HG03457 (cell line): ENCODE data around the gene RESF1.
A peak's percentile ranks its signal among the peaks of the same experiment; 100 is the strongest.

Experiments
- ATAC-seq: cut with Tn5 transposase; IDR thresholded peaks from one replicate; pipeline ENCODE4 v1.9.1; 2021; ENCODE audit warnings: moderate number of reproducible peaks; ENCODE audit not compliant: unreplicated experiment

Gene RESF1

DNA sequence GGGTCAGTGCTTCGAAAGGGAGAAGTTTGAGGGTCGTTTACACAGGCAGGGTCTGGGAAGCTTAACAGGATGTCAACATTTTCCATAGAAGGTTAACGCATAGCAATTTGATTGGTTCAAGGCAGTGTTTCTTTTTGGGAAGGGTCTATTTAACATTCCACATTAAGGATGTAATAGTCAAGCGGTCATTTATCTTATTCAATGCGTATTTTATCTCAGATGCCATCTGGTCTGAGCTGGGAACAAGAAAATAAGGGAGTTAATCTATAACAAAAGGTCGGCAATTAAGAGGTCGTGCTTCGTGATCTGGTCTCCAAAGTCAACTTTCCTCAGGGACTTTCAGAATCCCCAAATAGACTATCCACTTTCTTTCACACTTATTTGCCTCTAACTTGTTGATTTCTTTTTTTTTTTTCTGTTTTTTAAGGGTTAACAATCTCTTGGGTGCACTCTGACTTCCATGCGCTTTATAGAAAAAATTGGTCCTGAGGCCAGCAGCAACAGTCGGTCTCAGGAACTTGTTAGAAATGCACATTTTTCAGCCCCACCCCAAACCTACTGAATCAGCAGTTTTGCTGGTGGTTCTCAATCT is 550 bp upstream of the RESF1 start:
- no peak for ATAC-seq

DNA sequence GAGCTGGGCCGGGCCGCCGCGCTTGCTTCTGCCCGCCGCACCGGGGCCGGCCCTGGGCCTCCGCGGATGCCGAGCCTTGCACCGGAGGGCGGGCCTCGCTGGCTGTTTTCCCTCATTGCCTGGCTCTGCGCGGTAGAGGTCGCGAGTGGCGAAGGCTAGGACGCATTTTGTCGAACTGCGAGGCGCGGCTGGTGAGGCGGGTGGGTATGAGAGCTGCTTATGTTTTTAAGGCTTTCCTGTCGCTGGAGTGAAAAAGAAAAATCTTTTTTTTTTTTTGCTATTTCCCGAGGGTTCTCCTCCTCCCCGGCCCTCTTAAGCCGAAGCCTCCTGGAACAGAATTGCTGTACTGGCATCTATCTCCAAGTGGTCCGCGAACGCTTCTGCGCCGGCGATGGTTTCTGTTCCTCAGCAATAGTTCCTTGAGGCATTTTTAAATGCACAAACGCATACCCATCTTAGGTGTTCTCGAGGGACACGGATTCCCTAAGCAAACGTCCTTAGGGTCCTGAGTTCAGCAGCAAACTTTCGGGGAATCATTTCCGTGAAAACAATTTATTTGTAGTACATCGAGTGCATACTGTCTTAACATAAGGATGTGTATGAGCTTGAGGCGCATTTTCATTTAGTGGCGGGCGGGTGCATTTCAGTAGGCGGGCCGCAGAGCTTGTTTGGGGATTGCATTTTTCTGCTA is 631 bp downstream of the RESF1 start:
- ATAC-seq, result peak; percentile 31

DNA sequence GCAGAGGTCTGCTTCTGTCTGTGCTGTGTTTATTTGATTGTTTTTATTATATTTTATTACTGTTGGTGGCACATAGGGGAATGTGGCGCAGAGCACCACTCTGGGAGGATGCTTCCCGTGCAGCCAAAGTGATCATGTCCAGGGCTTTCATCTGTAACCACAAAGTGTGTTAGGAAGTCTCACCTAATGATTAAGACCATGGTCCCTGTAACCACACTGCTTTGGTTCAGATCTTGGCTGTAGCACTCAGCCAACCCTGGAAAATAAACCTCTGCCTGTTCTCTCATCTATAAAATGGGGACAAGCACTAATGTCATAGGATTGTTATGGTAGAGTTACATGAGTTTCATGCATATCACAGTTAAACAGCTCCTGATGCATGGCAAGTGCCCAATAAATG is 1.9 kb downstream of the RESF1 start:
- ATAC-seq, result no peak

DNA sequence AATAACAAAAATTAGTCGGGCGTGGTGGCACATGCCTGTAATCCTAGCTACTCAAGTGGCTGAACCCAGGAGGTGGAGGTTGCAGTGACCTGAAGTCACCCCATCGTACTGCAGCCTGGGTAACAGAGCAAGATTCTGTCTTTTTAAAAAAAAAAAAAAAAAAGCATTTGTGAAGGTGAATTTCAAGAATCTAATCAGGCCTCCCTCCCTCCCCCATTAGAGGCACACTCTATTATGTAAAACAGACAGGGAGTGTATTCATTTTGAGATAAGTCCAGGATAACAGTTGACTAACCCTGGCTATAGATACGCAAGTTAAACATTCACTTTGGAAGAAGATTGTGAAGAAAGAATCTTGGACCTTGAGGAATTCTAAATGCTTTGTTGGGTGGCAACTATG is 2.9 kb downstream of the RESF1 start:
- ATAC-seq, result no peak

DNA sequence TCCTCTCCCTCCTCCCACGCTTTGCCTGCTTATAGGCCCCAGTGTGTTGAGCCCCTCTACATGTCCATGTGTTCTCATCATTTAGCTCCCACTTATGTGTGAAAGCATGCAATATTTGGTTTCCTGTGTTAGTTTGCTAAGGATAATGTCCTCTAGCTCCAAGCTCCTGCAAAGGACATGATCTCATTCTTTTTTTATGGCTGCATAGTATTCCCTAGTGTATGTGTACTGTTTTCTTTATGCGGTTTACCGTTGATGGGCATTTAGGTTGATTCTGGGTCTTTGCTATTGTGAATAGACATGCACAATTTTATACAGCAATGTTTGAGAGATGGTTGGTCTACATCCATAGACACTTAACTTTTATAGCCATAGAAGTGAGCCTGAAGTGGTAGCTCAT is 5.1 kb downstream of the RESF1 start:
- no peak for ATAC-seq

DNA sequence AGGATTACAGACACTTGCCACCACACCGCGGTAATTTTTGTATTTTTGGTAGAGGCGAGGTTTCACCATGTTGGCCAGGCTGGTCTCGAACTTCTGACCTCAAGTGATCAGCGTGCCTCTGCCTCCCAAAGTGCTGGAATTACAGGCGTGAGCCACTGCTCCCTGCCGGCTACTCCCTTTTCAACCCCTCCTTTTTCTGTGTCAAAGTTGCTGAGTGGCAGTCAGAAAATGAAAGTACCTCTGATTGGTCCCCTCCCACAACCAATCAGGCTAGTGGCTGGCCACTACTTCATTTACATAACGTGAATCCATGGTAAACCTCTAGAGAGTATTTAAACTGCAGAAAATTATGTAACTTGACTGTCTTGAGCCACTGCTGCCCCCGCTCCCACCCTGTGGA is 5.9 kb downstream of the RESF1 start:
- ATAC-seq, result no peak

DNA sequence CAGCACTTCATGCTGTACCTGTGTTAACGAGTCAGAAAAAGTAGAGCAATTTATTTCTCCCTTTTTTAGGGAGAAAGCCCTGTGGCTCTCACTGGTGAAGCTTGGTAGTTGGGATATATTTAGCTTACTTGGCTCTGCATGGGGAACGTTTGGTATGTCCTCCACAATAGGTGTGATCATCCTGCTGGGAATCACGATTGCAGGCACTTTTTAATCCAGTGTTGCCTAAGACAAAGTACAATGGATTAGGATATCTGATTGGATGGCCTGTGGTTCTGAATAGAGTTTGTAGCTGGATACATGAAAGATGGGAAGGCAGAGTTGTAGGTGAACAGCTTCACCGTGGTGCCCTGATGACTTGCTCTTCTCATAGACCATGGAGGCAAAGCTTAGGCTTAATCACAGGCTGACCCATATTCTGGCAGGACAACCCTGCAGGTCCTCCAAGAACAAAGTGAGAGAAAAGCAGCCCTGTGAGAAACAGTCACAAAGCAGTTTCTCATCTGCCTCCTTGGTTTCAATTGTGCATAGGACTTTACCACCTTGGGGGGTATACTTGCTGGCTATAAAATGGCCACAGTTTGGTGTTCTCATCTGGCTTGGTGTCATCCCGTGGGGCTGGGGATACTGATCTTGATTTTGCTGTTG is 7.5 kb downstream of the RESF1 start:
- ATAC-seq, result no peak

DNA sequence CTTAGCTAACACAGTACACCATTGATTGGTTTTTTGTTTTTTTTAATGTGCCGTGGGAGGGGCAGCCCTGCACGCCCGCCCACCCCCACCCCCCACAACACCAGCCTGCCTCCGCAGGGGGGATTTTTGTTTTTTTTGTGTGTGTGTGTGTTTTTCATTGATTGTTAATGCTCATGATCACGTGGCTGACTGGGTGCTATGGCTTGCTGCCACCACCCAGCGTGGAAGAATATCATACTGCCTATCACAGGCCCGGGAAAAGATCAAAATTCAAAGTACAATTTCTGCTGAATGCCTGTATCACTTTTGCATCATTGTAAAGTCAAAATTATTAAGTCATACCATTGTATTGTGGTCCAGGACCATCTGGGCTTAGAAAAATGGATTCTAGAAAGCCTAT is 8.3 kb downstream of the RESF1 start:
- ATAC-seq, result no peak

DNA sequence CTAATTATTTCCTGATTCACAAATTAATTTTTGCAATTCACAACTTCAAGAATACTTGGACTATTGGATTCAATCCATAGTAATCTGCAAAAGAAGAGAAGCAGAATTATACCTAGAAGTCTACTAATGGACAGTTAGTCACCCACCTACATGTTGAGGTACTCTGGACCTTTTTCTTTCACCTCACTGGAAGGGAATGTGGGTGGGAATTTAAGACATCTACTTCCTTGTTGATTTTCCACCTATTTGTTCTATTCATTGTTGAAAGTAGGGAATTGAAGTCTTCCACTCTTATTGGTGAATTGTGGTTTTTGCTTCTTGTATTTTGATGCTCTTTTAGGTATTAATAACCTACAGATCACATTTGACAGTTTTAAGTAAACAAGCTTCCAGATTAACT is 11.0 kb downstream of the RESF1 start:
- no peak for ATAC-seq

DNA sequence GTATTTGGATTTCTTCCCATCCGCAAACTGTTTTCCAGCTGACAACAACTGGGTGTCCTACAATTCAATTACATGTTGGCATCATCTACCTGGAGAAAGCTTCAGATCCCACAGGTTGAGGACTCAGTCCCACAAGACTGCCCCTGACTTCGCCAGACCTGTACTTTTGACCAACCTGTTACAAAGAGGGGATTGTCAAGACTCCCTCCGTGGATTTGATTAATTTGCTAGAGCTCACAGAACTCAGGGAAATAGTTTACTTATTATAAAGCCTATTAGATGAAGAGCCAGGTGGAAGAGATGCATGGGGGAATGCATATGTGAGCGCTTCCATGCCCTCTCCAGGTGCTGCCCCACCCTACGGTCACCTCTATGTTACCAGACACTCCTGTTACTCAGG is 14.6 kb downstream of the RESF1 start:
- ATAC-seq, result no peak

DNA sequence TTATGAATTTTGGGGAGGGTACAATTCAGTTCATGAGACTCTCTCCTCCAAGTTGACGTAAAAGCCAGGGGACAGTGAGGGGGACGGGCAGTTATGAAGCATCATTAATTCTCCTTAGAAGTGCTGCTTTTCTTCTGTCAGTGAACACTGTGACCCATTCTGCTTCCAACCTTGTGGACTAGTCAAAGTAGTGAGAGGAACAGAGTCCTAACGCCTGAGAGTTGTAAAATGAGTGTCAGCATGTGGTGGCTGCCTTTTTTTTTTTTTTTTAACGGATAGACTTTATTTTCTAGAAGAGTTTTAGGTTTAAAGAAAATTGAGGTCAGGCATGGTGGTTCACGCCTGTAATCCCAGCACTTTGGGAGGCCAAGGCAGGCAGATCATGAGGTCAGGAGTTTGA is 15.5 kb downstream of the RESF1 start:
- no peak for ATAC-seq

DNA sequence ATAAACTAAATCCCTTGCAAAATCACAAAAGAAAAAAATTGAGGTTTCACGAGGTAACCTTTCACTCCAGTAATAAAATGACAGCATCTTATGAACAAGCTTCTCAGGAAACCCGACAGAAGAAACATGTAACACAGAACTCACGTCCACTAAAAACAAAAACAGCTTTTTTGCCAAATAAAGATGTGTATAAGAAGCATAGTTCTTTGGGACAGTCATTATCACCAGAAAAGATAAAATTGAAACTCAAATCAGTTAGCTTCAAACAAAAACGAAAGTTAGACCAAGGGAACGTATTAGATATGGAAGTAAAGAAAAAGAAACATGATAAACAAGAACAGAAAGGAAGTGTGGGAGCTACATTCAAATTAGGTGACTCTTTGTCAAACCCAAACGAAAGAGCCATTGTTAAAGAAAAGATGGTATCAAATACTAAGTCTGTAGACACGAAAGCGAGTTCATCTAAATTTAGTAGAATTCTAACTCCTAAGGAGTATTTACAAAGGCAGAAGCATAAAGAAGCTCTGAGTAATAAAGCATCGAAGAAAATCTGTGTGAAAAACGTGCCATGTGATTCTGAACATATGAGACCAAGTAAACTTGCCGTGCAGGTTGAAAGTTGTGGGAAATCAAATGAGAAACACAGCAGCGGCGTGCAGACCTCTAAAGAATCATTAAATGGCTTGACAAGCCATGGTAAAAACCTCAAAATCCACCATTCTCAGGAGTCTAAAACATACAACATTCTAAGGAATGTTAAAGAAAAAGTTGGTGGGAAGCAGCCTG is 25.8 kb downstream of the RESF1 start:
- no peak for ATAC-seq

DNA sequence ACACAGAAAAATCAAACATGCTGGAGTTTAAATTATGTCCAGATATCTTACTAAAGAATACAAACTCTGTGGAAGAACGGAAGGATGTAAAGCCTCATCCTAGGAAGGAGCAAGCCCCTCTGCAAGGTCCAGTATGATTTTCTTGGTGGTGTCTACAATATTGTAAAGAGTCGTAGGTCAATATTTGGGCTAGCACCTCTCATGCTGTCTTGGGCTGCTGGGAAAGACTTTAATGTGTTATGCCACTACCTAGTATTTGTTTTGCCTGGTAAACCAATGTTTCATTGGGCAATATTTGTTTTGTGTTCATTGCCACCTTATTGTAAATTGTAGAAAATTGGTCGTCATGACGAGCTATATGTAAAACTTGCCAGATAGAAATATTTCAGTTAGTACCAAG is 26.6 kb downstream of the RESF1 start:
- no peak for ATAC-seq

DNA sequence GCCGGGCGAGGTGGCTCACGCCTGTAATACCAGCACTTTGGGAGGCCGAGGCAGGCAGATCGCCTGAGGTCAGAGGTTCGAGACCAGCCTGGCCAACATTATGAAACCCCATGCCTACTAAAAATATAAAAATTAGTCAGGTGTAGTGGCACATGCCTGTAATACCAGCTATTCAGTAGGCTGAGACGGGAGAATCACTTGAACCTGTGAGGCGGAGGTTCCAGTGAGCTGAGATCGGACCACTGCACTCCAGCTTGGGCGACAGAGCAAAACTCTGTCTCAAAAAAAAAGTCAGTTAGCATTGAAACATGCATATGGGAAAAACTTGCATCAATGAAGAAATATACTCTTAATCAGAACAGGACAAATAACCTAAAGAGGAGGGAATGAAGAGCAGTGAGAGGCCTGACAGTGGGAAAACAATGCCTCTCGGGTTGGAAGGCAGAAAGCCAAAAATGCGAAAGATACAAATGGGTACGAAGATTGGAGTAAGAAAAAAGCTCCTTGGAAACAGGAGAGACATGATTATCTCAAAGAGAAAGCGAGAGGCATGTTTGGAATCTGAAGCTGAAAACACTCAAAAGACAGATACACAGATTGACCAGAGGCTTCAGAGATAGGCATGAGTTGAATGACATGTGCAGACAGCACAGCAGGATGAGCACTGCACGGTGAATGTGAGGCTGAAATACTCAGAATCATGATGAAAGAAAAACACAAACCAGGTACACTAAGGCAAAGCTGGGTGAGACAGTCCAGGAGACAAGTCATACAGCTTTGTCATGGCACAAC is 30.6 kb downstream of the RESF1 start:
- no peak for ATAC-seq

DNA sequence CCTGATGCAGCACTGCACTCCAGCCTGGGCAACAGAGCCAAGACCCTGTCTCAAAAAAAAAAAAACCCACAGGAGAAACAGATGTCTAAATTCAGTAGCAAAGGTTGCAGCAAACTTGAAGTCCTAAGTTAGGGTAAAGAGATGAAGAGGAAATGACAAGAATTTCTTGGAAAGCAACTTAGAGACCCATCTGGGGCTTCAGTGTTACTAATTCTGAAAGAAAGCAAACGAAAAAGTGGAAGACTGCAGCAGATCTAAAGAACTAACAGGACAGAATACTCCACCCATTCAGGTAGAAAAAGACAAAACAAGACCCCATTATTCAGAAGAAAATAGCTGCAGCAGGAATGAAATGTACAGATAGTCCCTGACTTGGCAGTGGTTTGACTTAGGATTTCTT is 31.9 kb downstream of the RESF1 start:
- no peak for ATAC-seq

DNA sequence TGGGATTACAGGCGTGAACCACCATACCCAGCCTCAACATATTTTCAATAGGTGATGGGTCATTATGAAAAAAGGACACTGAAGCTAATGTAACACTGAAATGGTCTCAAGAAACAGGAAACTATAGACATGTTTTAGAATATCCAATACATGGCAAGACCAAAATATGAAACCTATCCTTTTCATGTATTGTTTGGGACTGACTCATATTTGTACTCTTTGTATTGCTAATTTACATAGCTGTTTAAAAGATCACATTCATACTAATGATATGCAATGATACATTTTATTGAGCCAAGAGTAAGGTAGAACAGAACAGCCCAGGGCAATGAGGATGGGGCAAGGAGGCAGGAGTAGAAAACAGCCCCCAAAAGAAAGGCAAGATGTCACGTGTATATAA is 32.6 kb downstream of the RESF1 start:
- ATAC-seq, result peak; percentile 74

DNA sequence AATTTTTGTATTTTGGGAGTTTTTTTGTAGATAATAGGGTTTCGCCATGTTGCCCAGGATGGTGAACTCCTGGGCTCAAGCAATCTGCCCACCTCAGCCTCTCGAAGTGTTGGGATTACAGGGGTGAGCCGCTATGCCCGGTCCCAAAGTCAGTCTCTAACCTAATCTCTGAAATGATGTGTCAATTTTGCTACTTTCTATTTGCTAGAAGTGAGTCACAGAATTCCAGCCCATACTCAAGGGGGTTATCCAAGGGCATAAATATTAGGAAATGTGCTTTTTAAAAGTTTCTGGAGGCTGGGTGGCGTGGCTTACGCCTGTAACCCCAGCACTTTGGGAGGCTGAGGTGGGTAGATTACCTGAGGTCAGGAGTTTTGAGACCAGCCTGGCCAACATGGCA is 40.5 kb downstream of the RESF1 start:
- ATAC-seq, result no peak

DNA sequence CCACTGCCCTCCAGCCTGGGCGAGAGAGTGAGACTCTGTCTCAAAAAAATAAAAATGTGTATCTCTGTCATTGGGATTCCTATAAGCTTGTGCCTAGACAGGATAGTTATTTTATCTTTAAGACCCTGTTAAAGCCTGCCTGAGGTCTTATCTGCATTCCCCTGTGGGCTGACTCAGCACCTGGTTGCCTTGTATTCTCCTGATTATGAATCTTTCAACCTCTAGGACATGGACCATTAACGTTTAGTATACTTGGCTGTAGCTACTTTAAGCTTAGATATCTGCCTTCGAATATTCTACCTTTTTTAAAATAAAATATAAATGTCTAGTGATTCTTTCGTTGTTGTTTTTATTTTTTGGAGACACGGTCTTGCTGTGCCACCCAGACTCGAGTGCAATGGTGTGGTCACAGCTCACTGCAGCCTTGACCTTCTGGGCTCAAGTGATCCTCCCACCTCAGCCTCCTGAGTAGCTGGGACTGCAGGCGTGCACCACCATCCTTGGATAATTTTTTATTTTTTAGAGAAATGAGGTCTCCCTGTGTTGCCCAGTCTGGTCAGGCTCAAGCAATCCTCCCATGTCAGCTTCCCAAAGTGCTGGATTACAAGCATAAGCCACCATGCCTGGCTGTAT is 41.3 kb downstream of the RESF1 start:
- no peak for ATAC-seq

DNA sequence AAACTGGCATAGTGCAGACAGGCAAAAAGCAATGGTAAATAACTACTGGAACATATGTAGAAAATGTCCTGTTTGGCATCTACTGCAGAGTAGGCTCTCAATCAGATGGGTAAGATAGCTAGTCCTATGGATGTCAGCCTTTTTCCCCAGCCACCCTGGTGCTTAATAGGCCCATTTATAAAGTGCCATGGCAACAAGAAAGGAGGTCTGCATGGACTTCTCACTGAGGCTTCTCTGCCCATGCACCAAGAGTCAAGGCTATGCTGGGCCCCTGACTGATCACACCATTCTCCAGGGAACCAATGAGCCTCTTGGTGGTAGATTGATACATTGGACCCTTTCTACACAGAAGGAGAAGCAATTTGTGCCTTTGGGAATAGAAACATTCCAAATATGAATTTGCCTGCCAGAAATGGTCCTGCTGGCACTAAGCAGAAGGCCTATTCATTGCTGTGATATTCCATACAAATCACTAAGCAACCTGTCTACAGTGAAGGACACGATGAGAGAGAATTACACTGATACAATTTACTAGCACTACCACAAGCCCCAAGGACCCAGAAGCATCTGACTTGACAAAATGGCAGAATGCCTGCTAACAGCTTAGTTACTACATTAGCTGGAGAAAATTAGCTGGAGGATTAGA is 43.8 kb downstream of the RESF1 start:
- ATAC-seq, result no peak

DNA sequence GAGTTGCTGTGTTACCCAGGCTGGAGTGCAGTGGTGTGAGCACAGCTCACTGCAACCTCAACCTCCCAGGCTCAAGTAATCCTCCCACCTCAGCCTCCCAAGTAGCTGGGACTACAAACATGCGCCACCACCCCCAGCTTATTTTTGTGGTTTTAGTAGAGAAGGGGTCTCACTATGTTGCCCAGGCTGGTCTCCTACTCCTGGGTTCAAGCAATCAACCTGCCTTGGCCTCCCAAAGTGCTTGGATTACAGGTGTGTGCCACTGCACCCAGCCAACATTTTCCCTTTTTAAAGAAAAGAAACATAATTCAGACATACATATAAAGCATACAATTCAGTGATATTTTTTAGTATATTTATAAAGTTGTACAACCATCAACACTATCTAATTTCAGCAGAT is 44.4 kb downstream of the RESF1 start:
- no peak for ATAC-seq
